Measurements from ENCODE around the gene UCN3.

The UCN3 gene

GRCh38 chr10:5364890-5365338 lies at the start of gene UCN3:
Gene UCN3 (plus strand): TSS chr10:5364966. CDS start chr10:5373721, 8,755 bp downstream.
- DNase-seq, result no peak

GRCh38 chr10:5317547-5318107 lies 47.1 kb upstream of the UCN3 start:
- DNase-seq, result no peak

- DNase-seq, result no peak
Observed at GRCh38 chr10:5318148-5318547, 46.6 kb upstream of the UCN3 start.

- no peak for DNase-seq
Observed at GRCh38 chr10:5319863-5320262, 44.9 kb upstream of the UCN3 start.

- no peak for DNase-seq
Observed at GRCh38 chr10:5321273-5321672, 43.5 kb upstream of the UCN3 start.

GRCh38 chr10:5323446-5323845 lies 41.3 kb upstream of the UCN3 start:
- DNase-seq, result no peak

- DNase-seq, result no peak
Observed at GRCh38 chr10:5325076-5325475, 39.7 kb upstream of the UCN3 start.

GRCh38 chr10:5334196-5334880 lies 30.4 kb upstream of the UCN3 start:
- DNase-seq, result no peak

- no peak for DNase-seq
Observed at GRCh38 chr10:5338010-5338409, 26.8 kb upstream of the UCN3 start.

GRCh38 chr10:5343092-5343491 lies 21.7 kb upstream of the UCN3 start:
- no peak for DNase-seq

GRCh38 chr10:5343561-5343960 lies 21.2 kb upstream of the UCN3 start:
- no peak for DNase-seq

- DNase-seq, result no peak
Observed at GRCh38 chr10:5343979-5344378, 20.8 kb upstream of the UCN3 start.

- DNase-seq, result no peak
Observed at GRCh38 chr10:5344746-5345145, 20.0 kb upstream of the UCN3 start.

- no peak for DNase-seq
Observed at GRCh38 chr10:5346881-5347280, 17.9 kb upstream of the UCN3 start.

GRCh38 chr10:5349362-5349761 lies 15.4 kb upstream of the UCN3 start:
- no peak for DNase-seq

GRCh38 chr10:5354068-5354467 lies 10.7 kb upstream of the UCN3 start:
- no peak for DNase-seq

GRCh38 chr10:5355594-5356301 lies 9.0 kb upstream of the UCN3 start:
- DNase-seq, result no peak

GRCh38 chr10:5356302-5356763 lies 8.4 kb upstream of the UCN3 start:
- no peak for DNase-seq

GRCh38 chr10:5360318-5360915 lies 4.3 kb upstream of the UCN3 start:
- DNase-seq, result no peak

- no peak for DNase-seq
Observed at GRCh38 chr10:5361966-5362365, 2.8 kb upstream of the UCN3 start.

- no peak for DNase-seq
Observed at GRCh38 chr10:5362873-5363272, 1.9 kb upstream of the UCN3 start.

GRCh38 chr10:5364374-5364773 lies 392 bp upstream of the UCN3 start:
- DNase-seq, result no peak

GRCh38 chr10:5365928-5366327 lies 1.2 kb downstream of the UCN3 start:
- no peak for DNase-seq

Data from eye (tissue), 1 donor.